Lower lobe of right lung (tissue), 2 donors: ENCODE data around the gene SFPQ. TPM values are rescaled to one million over a fixed set of nuclear protein-coding genes. Genes with fewer than 3 reads are reported as not detected.

Source experiments
- ATAC-seq, 2 donors: fragments of 200-7000 bp; cut with Tn5 transposase; one replicate each; pipeline ENCODE4 v1.9.1; 2020 to 2022; ENCODE audit warnings: mild to moderate bottlenecking in 2 of 2, moderate library complexity in 2 of 2
- DNase-seq: peaks from one replicate; pipeline ENCODE4 v3.0.0-alpha.2; 2020
- H3K27ac ChIP-seq: fragments of 200-600 bp; one replicate; pipeline ENCODE4 v1.8.0; 2022
- H3K27me3 ChIP-seq: fragments of 200-600 bp; one replicate; pipeline ENCODE4 v1.8.0; 2022; ENCODE audit warnings: low read depth
- H3K36me3 ChIP-seq: fragments of 200-600 bp; one replicate; pipeline ENCODE4 v1.8.0; 2022; ENCODE audit warnings: mild to moderate bottlenecking
- H3K4me1 ChIP-seq: fragments of 200-600 bp; one replicate; pipeline ENCODE4 v1.8.0; 2022
- H3K4me3 ChIP-seq: fragments of 200-600 bp; one replicate; pipeline ENCODE4 v1.8.0; 2022; ENCODE audit warnings: mild to moderate bottlenecking
- H3K9me3 ChIP-seq: fragments of 200-600 bp; one replicate; pipeline ENCODE4 v1.8.0; 2022
- CTCF ChIP-seq: fragments of 200-600 bp; IDR thresholded peaks from one replicate; pipeline ENCODE4 v1.8.0; 2022; ENCODE audit warnings: antibody characterized with exemption, mild to moderate bottlenecking
- intact Hi-C: fragments of 100-400 bp; cut with DNase I; formaldehyde crosslinking; loops from one replicate; pipeline ENCODE4 v1.11.0; 2022
- total RNA-seq: library from RNA; stranded (reverse); fragmentation: NEBNext Ultra II Directional; extraction: Animal tissue kit (Norgen Biotek cat#: 25700); gene quantifications from one replicate; pipeline ENCODE4 v1.2.1, GENCODE V29; 2021
- donor health status: DM: no; HTN: yes; CAD: no; lungs with severe emphysema.

The SFPQ gene
- total RNA-seq, 1 donor from 2014 or later: 182 TPM

GRCh38 chr1:35226546-35226945 is 33.6 kb upstream of the SFPQ start:
- no peaks in the 10 kb centered on the region for H3K4me1 ChIP-seq
- DNase-seq (no peak), ATAC-seq (no peak)
- no peaks in the 10 kb centered on the region for H3K27me3 ChIP-seq
- TF ChIP-seq CTCF: no peak
- no peak overlapping the region for H3K4me3 ChIP-seq
- H3K36me3 ChIP-seq: no peaks in the 10 kb centered on the region
- no peaks in the 10 kb centered on the region for H3K9me3 ChIP-seq
- H3K27ac ChIP-seq: no peak overlapping the region
- intact Hi-C loops: no loop called here

GRCh38 chr1:35223084-35223630 is 30.2 kb upstream of the SFPQ start:
- no peaks in the 10 kb centered on the region for H3K36me3 ChIP-seq
- intact Hi-C loops: no loop called here
- H3K4me1 ChIP-seq: no peaks in the 10 kb centered on the region
- H3K4me3 ChIP-seq: no peak overlapping the region
- H3K27ac ChIP-seq: no peak overlapping the region
- no peaks in the 10 kb centered on the region for H3K27me3 ChIP-seq
- ATAC-seq (no peak), DNase-seq (no peak)
- H3K9me3 ChIP-seq: no peaks in the 10 kb centered on the region
- no peak for TF ChIP-seq CTCF

GRCh38 chr1:35222322-35223083 is 29.6 kb upstream of the SFPQ start:
- H3K27ac ChIP-seq: no peak overlapping the region
- H3K36me3 ChIP-seq: no peaks in the 10 kb centered on the region
- intact Hi-C loops: no loop called here
- H3K27me3 ChIP-seq: no peaks in the 10 kb centered on the region
- no peak for ATAC-seq
- DNase-seq: no peak
- H3K9me3 ChIP-seq: no peaks in the 10 kb centered on the region
- no peak for TF ChIP-seq CTCF
- no peak overlapping the region for H3K4me3 ChIP-seq
- no peaks in the 10 kb centered on the region for H3K4me1 ChIP-seq

GRCh38 chr1:35220976-35221375 is 28.0 kb upstream of the SFPQ start:
- ATAC-seq: no peak
- Histone ChIP-seq H3K36me3 (no peaks in the 10 kb centered on the region), H3K27me3 (no peaks in the 10 kb centered on the region), H3K4me3 (no peak overlapping the region), H3K27ac (no peak overlapping the region), H3K9me3 (no peaks in the 10 kb centered on the region), H3K4me1 (no peaks in the 10 kb centered on the region)
- intact Hi-C loops: no loop called here
- TF ChIP-seq CTCF: peak; percentile 20
- no peak for DNase-seq

GRCh38 chr1:35215346-35215745 is 22.4 kb upstream of the SFPQ start:
- Histone ChIP-seq H3K27ac (no peak overlapping the region), H3K4me1 (no peaks in the 10 kb centered on the region), H3K36me3 (no peaks in the 10 kb centered on the region), H3K27me3 (no peaks in the 10 kb centered on the region), H3K4me3 (no peak overlapping the region), H3K9me3 (no peaks in the 10 kb centered on the region)
- DNase-seq (no peak), ATAC-seq (peak in 1 of 2 donors; percentile 52)
- intact Hi-C loops: no loop called here
- TF ChIP-seq CTCF: no peak
